CD4-positive, alpha-beta memory T cell (primary cell): ENCODE data around the gene BCL2L2. TPM values are rescaled to one million over a fixed set of nuclear protein-coding genes. Genes with fewer than 3 reads are reported as not detected.
A peak's percentile ranks its signal among the peaks of the same experiment; 100 is the strongest.

ENCODE experiments used
- CTCF ChIA-PET: fragments of 350-600 bp; sonication (Branson Sonifier 250); formaldehyde crosslinking; loops from one replicate; lab custom pipeline; 2021; ENCODE audit warnings: inconsistent platforms; ENCODE audit not compliant: partially characterized antibody; lab: Charles Lee
- POLR2A ChIA-PET: fragments of 350-600 bp; sonication (Branson Sonifier 250); formaldehyde crosslinking; loops from one replicate; lab custom pipeline; 2021; ENCODE audit not compliant: partially characterized antibody; lab: Charles Lee
- DNase-seq, 5 donors: peaks; one replicate each; pipeline versions ENCODE4 v3.0.0 to v3.0.0-alpha.2; 2020 to 2022; ENCODE audit warnings: mixed read lengths in 1 of 5
- H3K27ac ChIP-seq: one replicate; pipeline ENCODE4 v1.7.0; 2013; ENCODE audit warnings: low read depth, low read length
- H3K27me3 ChIP-seq: 2 replicates; pipeline ENCODE4 v1.7.0; 2013; ENCODE audit warnings: mild to moderate bottlenecking, low read length, moderate library complexity; ENCODE audit not compliant: insufficient read depth
- H3K36me3 ChIP-seq: 2 replicates; pipeline ENCODE4 v1.7.0; 2013; ENCODE audit warnings: mild to moderate bottlenecking, low read length, moderate library complexity; ENCODE audit not compliant: insufficient read depth
- H3K4me1 ChIP-seq: 2 replicates; pipeline ENCODE4 v1.7.0; 2013; ENCODE audit warnings: mild to moderate bottlenecking, low read length, moderate library complexity; ENCODE audit not compliant: insufficient read depth
- H3K4me3 ChIP-seq, 2 donors: one replicate each; pipeline ENCODE4 v1.7.0; 2013; ENCODE audit warnings: low read length in 2 of 2, mild to moderate bottlenecking in 1 of 2
- H3K9me3 ChIP-seq, 2 donors: one replicate each; pipeline ENCODE4 v1.7.0; 2013; ENCODE audit warnings: low read length in 2 of 2, control low read depth in 1 of 2; ENCODE audit not compliant: control insufficient read depth in 1 of 2
- H3K27ac Mint-ChIP-seq, 7 donors: one replicate each; pipeline ENCODE4 v1.8.0; 2020 to 2021; ENCODE audit warnings: mixed read lengths in 7 of 7, mild to moderate bottlenecking in 6 of 7, inconsistent platforms in 3 of 7, moderate library complexity in 3 of 7
- H3K27me3 Mint-ChIP-seq, 2 donors: one replicate each; pipeline ENCODE4 v1.8.0; 2020 to 2021; ENCODE audit warnings: mixed read lengths in 2 of 2
- H3K36me3 Mint-ChIP-seq, 2 donors: one replicate each; pipeline ENCODE4 v1.8.0; 2020 to 2021; ENCODE audit warnings: mixed read lengths in 2 of 2, inconsistent platforms in 1 of 2, mild to moderate bottlenecking in 1 of 2
- H3K4me1 Mint-ChIP-seq, 4 donors: one replicate each; pipeline ENCODE4 v1.8.0; 2020 to 2021; ENCODE audit warnings: mixed read lengths in 4 of 4, mild to moderate bottlenecking in 1 of 4
- H3K4me3 Mint-ChIP-seq, 8 donors: one replicate each; pipeline ENCODE4 v1.8.0; 2020 to 2021; ENCODE audit warnings: mixed read lengths in 8 of 8, mild to moderate bottlenecking in 7 of 8, moderate library complexity in 6 of 8, inconsistent platforms in 3 of 8
- H3K9me3 Mint-ChIP-seq, 8 donors: one replicate each; pipeline ENCODE4 v1.8.0; 2020 to 2021; ENCODE audit warnings: mixed read lengths in 8 of 8, mild to moderate bottlenecking in 5 of 8, inconsistent platforms in 3 of 8, moderate library complexity in 1 of 8
- intact Hi-C: fragments of 100-400 bp; cut with micrococcal nuclease; formaldehyde crosslinking; loops from one replicate; pipeline ENCODE4 v1.15.1; 2023
- polyA plus RNA-seq, 2 donors: library from polyadenylated mRNA; unstranded; fragments of 300-500 nt; fragmentation: Illumina TruSeq; gene quantifications; one replicate each; pipeline ENCODE4 v1.2.3, GENCODE V29; 2021
- total RNA-seq, 2 experiments: library from RNA; stranded (reverse); gene quantifications; one replicate each; pipeline ENCODE4 v1.2.3, GENCODE V29; 2021

Gene BCL2L2
- total and polyA plus RNA-seq, 4 experiments from 2014 or later = 2.0 to 3.6 TPM; not detected in 2

- H3K27me3 ChIP-seq = no peaks in the 10 kb centered on the region
- ChIA-PET POLR2A (interaction anchor here (0.7 to 6.2 kb wide), 3 partner anchors 13 to 477 kb away, joined by 3 to 100 read pairs (median 12); partner anchors contain the start of genes HOMEZ and PABPN1), CTCF (interaction anchor here (2.0 to 7.3 kb wide), 4 partner anchors 10 to 36 kb away, joined by 5 to 93 read pairs (median 36); partner anchors contain the start of genes HOMEZ and PABPN1)
- H3K36me3 ChIP-seq = no peaks in the 10 kb centered on the region
- no peaks in the 10 kb centered on the region for H3K27me3 Mint-ChIP-seq
- peaks cover 4 to 28% of the 10 kb centered on the region in 2 donors for H3K36me3 Mint-ChIP-seq
- H3K9me3 ChIP-seq = no peaks in the 10 kb centered on the region
- DNase-seq = peak; percentile 22 to 54 (median 38)
- H3K4me1 Mint-ChIP-seq = peaks cover 21 to 40% (median 32%) of the 10 kb centered on the region in 4 donors
- H3K4me3 ChIP-seq = no peak overlapping the region
- H3K9me3 Mint-ChIP-seq = peaks cover 0 to 3% (median 0%) of the 10 kb centered on the region in 8 donors
- H3K4me3 Mint-ChIP-seq = peak overlapping the region in 6 of 8 donors; percentile 25 to 68 (median 48)
- intact Hi-C loops = no loop called here
- H3K27ac ChIP-seq = no peak overlapping the region
- H3K27ac Mint-ChIP-seq = peak overlapping the region; percentile 58 to 99 (median 89)
- H3K4me1 ChIP-seq = peaks cover 25% of the 10 kb centered on the region
These were observed 7.2 kb upstream of the BCL2L2 start for GRCh38 chr14:23299211-23299957.

GRCh38 chr14:23299986-23300686, 6.5 kb upstream of the BCL2L2 start:
- H3K4me1 Mint-ChIP-seq = peaks cover 18 to 32% (median 28%) of the 10 kb centered on the region in 4 donors
- peaks cover 2 to 4% of the 10 kb centered on the region in 2 donors for H3K27me3 Mint-ChIP-seq
- peaks cover 4 to 26% of the 10 kb centered on the region in 2 donors for H3K36me3 Mint-ChIP-seq
- DNase-seq = no peak
- intact Hi-C loops = loop anchor here (5.0 kb wide), 1 partner anchor 373 kb away; the partner anchor contains the start of gene PRMT5
- ChIA-PET CTCF (interaction anchor here (0.9 to 7.3 kb wide), 11 partner anchors 10 to 260 kb away, joined by 3 to 93 read pairs (median 4); partner anchors contain the start of genes ACIN1, HOMEZ and PABPN1), POLR2A (interaction anchor here (0.7 to 9.6 kb wide), 8 partner anchors 9 to 478 kb away, joined by 3 to 373 read pairs (median 18); partner anchors contain the start of genes ACIN1, C14orf119, CDH24 and HOMEZ)
- H3K27ac ChIP-seq = peak overlapping the region; percentile 87
- no peaks in the 10 kb centered on the region for H3K27me3 ChIP-seq
- H3K9me3 Mint-ChIP-seq = peaks cover 0 to 2% (median 0%) of the 10 kb centered on the region in 8 donors
- H3K9me3 ChIP-seq = no peaks in the 10 kb centered on the region
- peak overlapping the region; percentile 59 to 86 for H3K4me3 ChIP-seq
- H3K4me1 ChIP-seq = peaks cover 18% of the 10 kb centered on the region
- no peaks in the 10 kb centered on the region for H3K36me3 ChIP-seq
- H3K4me3 Mint-ChIP-seq = peak overlapping the region; percentile 87 to 100 (median 90)
- peak overlapping the region; percentile 92 to 99 (median 96) for H3K27ac Mint-ChIP-seq

GRCh38 chr14:23300687-23301223, 5.9 kb upstream of the BCL2L2 start:
- intact Hi-C loops = loop anchor here (1.0 to 5.0 kb wide), 7 partner anchors 14 to 373 kb away; partner anchors contain the start of genes ACIN1, C14orf119, HOMEZ and PABPN1
- Histone ChIP-seq H3K27me3 (no peaks in the 10 kb centered on the region), H3K27ac (peak overlapping the region; percentile 87), H3K4me1 (peaks cover 14% of the 10 kb centered on the region), H3K36me3 (no peaks in the 10 kb centered on the region), H3K9me3 (no peaks in the 10 kb centered on the region), H3K4me3 (peak overlapping the region; percentile 59 to 86)
- peak overlapping the region; percentile 92 to 99 (median 96) for H3K27ac Mint-ChIP-seq
- DNase-seq = peak in 1 of 5 donors; percentile 25
- ChIA-PET CTCF (interaction anchor here (0.9 to 7.3 kb wide), 11 partner anchors 11 to 259 kb away, joined by 3 to 93 read pairs (median 4); partner anchors contain the start of genes ACIN1, HOMEZ and PABPN1), POLR2A (interaction anchor here (0.7 to 9.6 kb wide), 12 partner anchors 10 to 294 kb away, joined by 3 to 373 read pairs (median 9); partner anchors contain the start of genes ACIN1, C14orf119, CDH24 and CEBPE)
- H3K36me3 Mint-ChIP-seq = peaks cover 4 to 23% of the 10 kb centered on the region in 2 donors
- peak overlapping the region; percentile 87 to 100 (median 90) for H3K4me3 Mint-ChIP-seq
- H3K9me3 Mint-ChIP-seq = peaks cover 0 to 2% (median 0%) of the 10 kb centered on the region in 8 donors
- H3K4me1 Mint-ChIP-seq = peaks cover 14 to 29% (median 24%) of the 10 kb centered on the region in 4 donors
- peaks cover 2 to 4% of the 10 kb centered on the region in 2 donors for H3K27me3 Mint-ChIP-seq

- Mint-ChIP-seq H3K9me3 (peaks cover 0 to 2% (median 0%) of the 10 kb centered on the region in 8 donors), H3K36me3 (peaks cover 4 to 23% of the 10 kb centered on the region in 2 donors), H3K4me3 (peak overlapping the region; percentile 89 to 100 (median 90)), H3K27me3 (peaks cover 8 to 9% of the 10 kb centered on the region in 2 donors), H3K27ac (peak overlapping the region; percentile 92 to 99 (median 96)), H3K4me1 (peaks cover 14 to 29% (median 23%) of the 10 kb centered on the region in 4 donors)
- Histone ChIP-seq H3K4me1 (peaks cover 14% of the 10 kb centered on the region), H3K4me3 (peak overlapping the region; percentile 86 to 90), H3K27me3 (no peaks in the 10 kb centered on the region), H3K27ac (peak overlapping the region; percentile 87), H3K36me3 (no peaks in the 10 kb centered on the region), H3K9me3 (no peaks in the 10 kb centered on the region)
- ChIA-PET CTCF (interaction anchor here (0.6 to 7.3 kb wide), 14 partner anchors 12 to 362 kb away, joined by 3 to 93 read pairs (median 4); partner anchors contain the start of genes ACIN1, HOMEZ and PABPN1), POLR2A (interaction anchor here (0.7 to 9.6 kb wide), 24 partner anchors 8 to 1129 kb away, joined by 3 to 373 read pairs (median 6); partner anchors contain the start of genes ACIN1, AP1G2, C14orf119 and CBLN3)
- peak; percentile 95 to 99 (median 98) for DNase-seq
- intact Hi-C loops = loop anchor here (1.0 to 5.0 kb wide), 7 partner anchors 15 to 374 kb away; partner anchors contain the start of genes ACIN1, C14orf119, HOMEZ and PABPN1
These were observed 5.2 kb upstream of the BCL2L2 start for GRCh38 chr14:23301288-23301968.

- DNase-seq = peak in 2 of 5 donors; percentile 81
- intact Hi-C loops = loop anchor here (1.0 to 5.0 kb wide), 7 partner anchors 16 to 375 kb away; partner anchors contain the start of genes ACIN1, C14orf119, HOMEZ and PABPN1
- POLR2A ChIA-PET = interaction anchor here (0.7 to 9.6 kb wide), 29 partner anchors 8 to 1128 kb away, joined by 3 to 373 read pairs (median 5); partner anchors contain the start of genes ACIN1, AP1G2, C14orf119 and CBLN3
These were observed 4.7 kb upstream of the BCL2L2 start for GRCh38 chr14:23301969-23302289.

More at GRCh38 chr14:23301969-23302289, 4.7 kb upstream of the BCL2L2 start:
- Histone ChIP-seq H3K4me3 (peak overlapping the region; percentile 86 to 90), H3K27me3 (no peaks in the 10 kb centered on the region), H3K4me1 (peaks cover 14% of the 10 kb centered on the region), H3K36me3 (no peaks in the 10 kb centered on the region), H3K27ac (peak overlapping the region; percentile 87), H3K9me3 (no peaks in the 10 kb centered on the region)
- Mint-ChIP-seq H3K27ac (peak overlapping the region; percentile 92 to 99 (median 94)), H3K4me1 (peaks cover 14 to 29% (median 23%) of the 10 kb centered on the region in 4 donors), H3K9me3 (peaks cover 0 to 2% (median 0%) of the 10 kb centered on the region in 8 donors), H3K27me3 (peaks cover 8 to 9% of the 10 kb centered on the region in 2 donors), H3K4me3 (peak overlapping the region; percentile 86 to 100 (median 89)), H3K36me3 (peaks cover 0 to 19% of the 10 kb centered on the region in 2 donors)
- CTCF ChIA-PET = interaction anchor here (0.6 to 7.3 kb wide), 10 partner anchors 12 to 362 kb away, joined by 3 to 93 read pairs (median 4); partner anchors contain the start of genes HOMEZ and PABPN1
